ENCODE results near the gene CORO2B. TPM values are rescaled to one million over a fixed set of nuclear protein-coding genes. Genes with fewer than 3 reads are reported as not detected.
"Not testable (repeated sequence)": the region's sequence is repeated elsewhere in the genome, so short reads cannot be mapped to it uniquely, and the experiment has no call there.

Gene CORO2B
- total RNA-seq, 4 donors from 2014 or later: 0.19 to 2.3 (median 0.22) TPM; not detected in 1

GRCh38 chr15:68644083-68644904 is 65.5 kb downstream of the CORO2B start:
- 60 to 72% methylated on average over 7 to 8 of the region's 8 CpGs for WGBS, 2 donors
- H3K4me1 ChIP-seq: peaks cover 22 to 51% (median 24%) of the 10 kb centered on the region in 3 donors
- H3K27ac ChIP-seq: no peak overlapping the region
- H3K27me3 ChIP-seq: no peaks in the 10 kb centered on the region
- H3K9me3 ChIP-seq: no peaks in the 10 kb centered on the region
- DNase-seq: no peak
- H3K36me3 ChIP-seq: no peaks in the 10 kb centered on the region
- intact Hi-C loops (cut with DNase I): no loop called here
- no peak overlapping the region for H3K4me3 ChIP-seq
- TF ChIP-seq, protein P1, sequence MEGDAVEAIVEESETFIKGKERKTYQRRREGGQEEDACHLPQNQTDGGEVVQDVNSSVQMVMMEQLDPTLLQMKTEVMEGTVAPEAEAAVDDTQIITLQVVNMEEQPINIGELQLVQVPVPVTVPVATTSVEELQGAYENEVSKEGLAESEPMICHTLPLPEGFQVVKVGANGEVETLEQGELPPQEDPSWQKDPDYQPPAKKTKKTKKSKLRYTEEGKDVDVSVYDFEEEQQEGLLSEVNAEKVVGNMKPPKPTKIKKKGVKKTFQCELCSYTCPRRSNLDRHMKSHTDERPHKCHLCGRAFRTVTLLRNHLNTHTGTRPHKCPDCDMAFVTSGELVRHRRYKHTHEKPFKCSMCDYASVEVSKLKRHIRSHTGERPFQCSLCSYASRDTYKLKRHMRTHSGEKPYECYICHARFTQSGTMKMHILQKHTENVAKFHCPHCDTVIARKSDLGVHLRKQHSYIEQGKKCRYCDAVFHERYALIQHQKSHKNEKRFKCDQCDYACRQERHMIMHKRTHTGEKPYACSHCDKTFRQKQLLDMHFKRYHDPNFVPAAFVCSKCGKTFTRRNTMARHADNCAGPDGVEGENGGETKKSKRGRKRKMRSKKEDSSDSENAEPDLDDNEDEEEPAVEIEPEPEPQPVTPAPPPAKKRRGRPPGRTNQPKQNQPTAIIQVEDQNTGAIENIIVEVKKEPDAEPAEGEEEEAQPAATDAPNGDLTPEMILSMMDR (IDR thresholded peaks at IDR 0.05): no peak
- no peak for TF ChIP-seq POLR2A (IDR thresholded peaks at IDR 0.05)

DNA sequence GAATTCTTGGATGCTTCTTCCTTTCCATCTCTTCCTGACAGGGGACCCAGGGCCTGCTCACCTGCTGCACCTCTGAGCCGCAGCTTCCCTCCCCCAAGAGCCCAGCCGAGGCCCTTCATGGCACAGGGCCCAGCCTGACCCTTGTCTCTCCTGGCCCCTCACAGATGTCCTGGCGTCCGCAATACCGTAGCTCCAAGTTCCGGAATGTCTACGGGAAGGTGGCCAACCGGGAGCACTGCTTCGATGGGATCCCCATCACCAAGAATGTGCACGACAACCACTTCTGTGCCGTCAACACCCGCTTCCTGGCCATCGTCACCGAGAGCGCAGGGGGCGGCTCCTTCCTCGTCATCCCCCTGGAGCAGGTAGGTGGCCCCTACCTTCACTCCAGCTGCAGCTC is 66.2 kb downstream of the CORO2B start:
- TF ChIP-seq POLR2A (IDR thresholded peaks at IDR 0.05): no peak
- TF ChIP-seq, protein P1 (IDR thresholded peaks at IDR 0.05): no peak
- Histone ChIP-seq H3K36me3 (no peaks in the 10 kb centered on the region), H3K4me1 (peaks cover 22 to 44% (median 22%) of the 10 kb centered on the region in 3 donors), H3K27me3 (no peaks in the 10 kb centered on the region), H3K4me3 (no peak overlapping the region), H3K9me3 (no peaks in the 10 kb centered on the region), H3K27ac (no peak overlapping the region)
- no peak for DNase-seq
- WGBS, 2 donors: 93 to 95% methylated on average over 17 of the region's 17 CpGs
- intact Hi-C loops (cut with DNase I): no loop called here

DNA sequence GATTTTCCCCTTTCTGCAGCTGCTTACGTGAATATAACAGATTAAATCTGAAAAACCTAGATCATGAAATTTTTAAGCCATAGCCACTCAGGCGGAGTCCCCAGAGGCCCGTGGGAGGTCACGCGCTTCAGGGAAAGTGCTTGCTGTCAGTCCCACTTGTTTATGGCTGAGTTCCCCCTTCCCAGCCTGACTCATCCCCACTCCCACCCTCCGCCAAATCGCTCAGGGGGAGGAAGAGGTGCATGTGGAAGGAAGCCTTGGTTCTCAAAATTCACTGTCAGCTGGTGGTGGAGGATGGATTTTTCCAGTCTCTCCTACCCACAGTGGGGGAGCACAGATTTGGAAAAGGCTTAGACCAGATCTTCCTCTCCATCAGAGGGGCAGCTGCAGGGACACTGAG is 67.4 kb downstream of the CORO2B start:
- H3K36me3 ChIP-seq: no peaks in the 10 kb centered on the region
- H3K4me3 ChIP-seq: no peak overlapping the region
- no peaks in the 10 kb centered on the region for H3K9me3 ChIP-seq
- intact Hi-C loops (cut with DNase I): no loop called here
- no peak overlapping the region for H3K27ac ChIP-seq
- no peaks in the 10 kb centered on the region for H3K27me3 ChIP-seq
- no peak for TF ChIP-seq POLR2A (IDR thresholded peaks at IDR 0.05)
- TF ChIP-seq, protein P1 (IDR thresholded peaks at IDR 0.05): no peak
- peaks cover 15 to 33% (median 16%) of the 10 kb centered on the region in 3 donors for H3K4me1 ChIP-seq
- no peak for DNase-seq
- 69 to 77% methylated on average over 7 of the region's 7 CpGs for WGBS, 2 donors

GRCh38 chr15:68646696-68647095 is 67.9 kb downstream of the CORO2B start:
- DNase-seq: no peak
- Histone ChIP-seq H3K4me1 (peaks cover 11 to 27% (median 11%) of the 10 kb centered on the region in 3 donors), H3K36me3 (no peaks in the 10 kb centered on the region), H3K9me3 (no peaks in the 10 kb centered on the region), H3K27me3 (no peaks in the 10 kb centered on the region), H3K4me3 (no peak overlapping the region), H3K27ac (no peak overlapping the region)
- no peak for TF ChIP-seq POLR2A (IDR thresholded peaks at IDR 0.05)
- TF ChIP-seq, protein P1 (IDR thresholded peaks at IDR 0.05): no peak
- WGBS, 2 donors: 84 to 94% methylated on average over 3 to 5 of the region's 5 CpGs
- intact Hi-C loops (cut with DNase I): no loop called here

- H3K4me1 ChIP-seq: peaks cover 4 to 26% (median 10%) of the 10 kb centered on the region in 3 donors
- 82 to 88% methylated on average over 12 to 13 of the region's 13 CpGs for WGBS, 2 donors
- H3K36me3 ChIP-seq; intact Hi-C loops (cut with DNase I); DNase-seq; H3K27ac ChIP-seq; H3K9me3 ChIP-seq; H3K4me3 ChIP-seq; H3K27me3 ChIP-seq: not testable (repeated sequence)
These were observed 68.6 kb downstream of the CORO2B start for GRCh38 chr15:68647361-68647760.
